Neural cell (in vitro differentiated cells): ENCODE measurements around the gene CEBPA.

Experiments
- CTCF ChIP-seq: fragments of 450-650 bp; IDR thresholded peaks from 2 replicates; pipeline ENCODE4 v1.5.1; 2014; ENCODE audit warnings: antibody characterized with exemption, mild to moderate bottlenecking, moderate library complexity; ENCODE audit not compliant: poor library complexity, severe bottlenecking
- EP300 ChIP-seq: fragments of 450-650 bp; conservative IDR thresholded peaks from 2 replicates; pipeline ENCODE4 v1.6.1; 2014; ENCODE audit warnings: antibody characterized with exemption, mild to moderate bottlenecking, moderate library complexity; ENCODE audit not compliant: poor library complexity, severe bottlenecking
- EZH2 ChIP-seq: fragments of 200-600, 300-800 bp; shearing (Covaris generic), sonication (generic); IDR thresholded peaks from 2 replicates; pipeline ENCODE4 v1.6.1; 2014; ENCODE audit warnings: antibody characterized with exemption, low read length, borderline replicate concordance, mild to moderate bottlenecking; ENCODE audit not compliant: insufficient read depth, poor library complexity, severe bottlenecking
- MXI1 ChIP-seq: fragments of 450-650 bp; conservative IDR thresholded peaks from 2 replicates; pipeline ENCODE4 v1.6.1; 2014; ENCODE audit warnings: antibody characterized with exemption, mild to moderate bottlenecking; ENCODE audit not compliant: poor library complexity, severe bottlenecking
- POLR2AphosphoS5 ChIP-seq: IDR thresholded peaks from 2 replicates; pipeline ENCODE4 v1.6.1; 2012
- RAD21 ChIP-seq: fragments of 450-650 bp; conservative IDR thresholded peaks from 2 replicates; pipeline ENCODE4 v1.6.1; 2014; ENCODE audit warnings: antibody characterized with exemption, mild to moderate bottlenecking, moderate library complexity
- SMC3 ChIP-seq: fragments of 450-650 bp; conservative IDR thresholded peaks from 2 replicates; pipeline ENCODE4 v1.6.1; 2014; ENCODE audit warnings: antibody characterized with exemption, mild to moderate bottlenecking, moderate library complexity; ENCODE audit not compliant: poor library complexity
- TAF1 ChIP-seq: IDR thresholded peaks from 2 replicates; pipeline ENCODE4 v1.6.1; 2012; ENCODE audit warnings: low read depth

GRCh38 chr19:33300894-33301143 is 1.5 kb downstream of the CEBPA start:
- TF ChIP-seq CTCF: no peak
- TF ChIP-seq EZH2: no peak
- no peak for TF ChIP-seq MXI1
- TF ChIP-seq SMC3: no peak
- TF ChIP-seq POLR2AphosphoS5: no peak
- no peak for TF ChIP-seq TAF1
- no peak for TF ChIP-seq RAD21
- no peak for TF ChIP-seq EP300
